T-helper 1 cell treated with Interleukin-12 subunit alpha and Interleukin-12 subunit beta and Interleukin-4 antibody, amounts not matched to agents 30 ng/mL and 1 ng/mL, for 36 hours (primary cell): ENCODE results near the gene NT5C3B. TPM values are rescaled to one million over a fixed set of nuclear protein-coding genes. Genes with fewer than 3 reads are reported as not detected.
"Not testable (repeated sequence)": the region's sequence is repeated elsewhere in the genome, so short reads cannot be mapped to it uniquely, and the experiment has no call there.

ENCODE experiments used
- intact Hi-C: fragments of 100-400 bp; cut with micrococcal nuclease; formaldehyde crosslinking; loops from one replicate; pipeline ENCODE4 v1.15.1; 2024
- total RNA-seq: library from RNA; stranded (reverse); gene quantifications from 2 replicates; pipeline ENCODE4 v1.2.3, GENCODE V29; 2022

Gene NT5C3B
- total RNA-seq, 1 donor from 2014 or later, result 24.9 TPM

DNA sequence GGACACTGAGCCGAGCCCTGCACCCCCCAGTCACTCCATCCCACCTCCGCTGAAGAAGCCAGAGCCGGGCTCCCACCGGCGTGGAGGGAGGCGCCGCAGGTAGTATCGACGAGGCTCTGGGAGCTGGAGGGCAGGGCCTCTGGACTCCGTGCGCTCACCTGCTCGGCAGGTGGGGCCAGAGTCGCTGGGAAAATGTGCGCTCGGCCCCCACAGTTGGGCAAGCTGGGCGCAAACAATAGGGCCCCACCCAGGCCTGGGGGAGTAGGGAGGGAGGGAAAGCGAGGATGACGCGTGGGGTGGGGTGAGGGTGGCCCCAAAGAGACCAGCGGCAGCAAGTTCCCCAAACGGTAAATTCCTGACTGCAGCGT is 50.2 kb downstream of the NT5C3B start:
- intact Hi-C loops, result loop anchor here (1.0 to 5.0 kb wide), 4 partner anchors 25 to 79 kb away; partner anchors contain the start of genes KLHL10, KLHL11, NT5C3B and P3H4

GRCh38 chr17:41785091-41785858 is 50.8 kb downstream of the NT5C3B start:
- intact Hi-C loops, result loop anchor here (5.0 kb wide), 1 partner anchor 52 kb away; the partner anchor contains the start of genes KLHL10 and NT5C3B

GRCh38 chr17:41784207-41784744 is 51.8 kb downstream of the NT5C3B start:
- intact Hi-C loops, result no loop called here

- intact Hi-C loops, result no loop called here
Measured at GRCh38 chr17:41782142-41782541, 53.9 kb downstream of the NT5C3B start.

DNA sequence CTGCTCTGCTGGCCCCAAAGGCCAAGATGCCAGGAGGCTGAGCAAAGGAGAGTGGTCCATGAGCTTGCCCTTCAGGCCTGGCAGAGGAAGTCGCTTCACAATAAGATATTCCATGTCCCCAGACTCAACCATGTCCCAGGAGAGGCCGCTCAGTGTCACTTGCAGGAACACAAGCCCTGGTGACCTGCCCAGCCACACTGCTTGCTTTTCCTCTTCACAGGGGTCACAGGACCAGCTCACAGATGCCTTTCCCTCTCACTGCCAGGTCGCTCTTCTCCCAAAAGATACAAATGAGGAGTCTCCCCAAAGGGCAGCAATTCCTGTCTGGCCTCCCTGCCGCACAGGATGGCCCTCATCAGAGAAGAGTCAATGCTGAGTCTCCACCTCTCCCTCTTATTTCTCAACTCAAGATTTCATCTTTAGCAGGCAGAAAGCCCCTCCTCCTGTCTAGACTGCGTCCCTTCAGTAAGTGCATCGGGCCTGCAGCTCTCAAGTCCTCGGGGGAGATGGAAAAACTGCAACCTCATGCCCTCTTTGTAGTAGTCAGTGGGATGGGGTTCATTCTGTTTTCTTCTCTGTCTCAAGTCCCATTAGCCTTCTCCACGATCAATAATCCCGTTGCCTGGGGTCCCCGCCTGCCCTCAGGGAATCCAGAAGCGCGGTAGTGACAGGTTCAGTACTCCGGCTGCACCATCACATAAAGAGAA is 54.5 kb downstream of the NT5C3B start:
- intact Hi-C loops, result no loop called here

DNA sequence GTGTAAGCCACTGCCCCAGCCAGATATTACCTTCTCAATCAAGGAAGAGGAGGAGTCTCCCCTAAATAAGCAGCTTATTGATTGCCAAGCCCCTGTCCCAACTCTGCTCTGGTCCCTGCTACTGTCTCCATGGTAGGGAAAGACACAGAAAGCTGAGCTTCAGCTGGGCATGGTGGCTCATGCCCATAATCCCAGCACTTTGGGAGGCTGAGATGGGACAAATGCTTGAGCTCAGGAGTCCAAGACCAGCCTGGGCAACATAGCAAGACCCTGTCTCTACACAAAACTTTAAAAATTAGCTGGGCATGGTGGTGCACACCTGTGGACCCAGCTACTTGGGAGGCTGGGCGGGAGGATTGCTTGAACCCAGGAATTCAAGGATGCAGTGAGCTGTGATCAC is 56.1 kb downstream of the NT5C3B start:
- intact Hi-C loops, result no loop called here

DNA sequence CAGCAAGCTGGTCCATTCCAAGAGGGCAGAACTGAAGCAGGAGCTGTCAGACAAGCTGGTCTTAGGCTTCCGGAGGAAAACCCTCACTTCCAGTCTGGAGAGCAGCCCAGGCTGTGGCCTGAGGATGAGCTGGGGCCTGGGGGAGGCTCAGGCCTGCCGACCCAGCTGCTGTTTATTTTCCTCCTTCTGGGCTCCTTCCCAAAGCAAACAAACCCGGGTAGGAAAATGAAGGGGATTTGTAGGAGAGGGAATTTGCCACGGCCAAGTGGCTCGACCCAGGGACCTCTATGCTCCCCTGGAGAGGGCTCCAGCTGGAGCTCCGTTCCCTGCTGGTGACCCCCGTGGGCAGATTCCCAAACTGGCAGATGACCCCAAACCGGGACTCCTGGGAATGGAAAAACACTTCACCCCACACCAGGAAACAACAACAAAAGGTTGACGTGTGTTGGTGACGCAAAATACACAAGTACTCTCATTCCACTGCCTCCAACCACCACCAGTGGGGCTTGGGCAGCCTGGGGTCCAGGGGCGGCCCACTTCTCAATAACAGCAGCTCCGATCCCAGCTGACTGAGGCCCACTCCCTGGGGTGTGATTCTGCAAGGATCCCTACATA is 58.4 kb downstream of the NT5C3B start:
- intact Hi-C loops, result no loop called here

DNA sequence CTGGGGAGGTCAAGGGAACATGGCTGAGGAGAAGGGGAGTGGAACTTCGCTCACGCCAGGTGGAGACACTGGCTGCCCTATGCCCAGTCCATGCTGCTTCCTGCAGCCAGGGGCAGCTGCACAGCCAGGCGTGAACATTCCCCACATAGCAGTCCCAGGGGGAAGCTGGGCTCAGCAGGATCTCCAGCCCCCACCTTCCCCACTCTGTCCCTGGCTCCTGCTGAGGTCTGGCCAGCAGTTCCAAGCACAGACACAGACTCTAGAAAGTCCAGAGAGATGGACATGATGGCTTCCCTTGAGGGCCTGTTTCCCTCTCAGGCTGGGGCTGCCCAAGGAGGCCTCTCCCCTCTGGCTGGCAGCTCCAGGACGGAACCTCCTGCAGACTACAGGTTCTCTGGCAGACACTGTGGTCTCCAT is 58.9 kb downstream of the NT5C3B start:
- intact Hi-C loops, result no loop called here

- intact Hi-C loops, result not testable (repeated sequence)
Measured at GRCh38 chr17:41776262-41776900, 59.7 kb downstream of the NT5C3B start.

DNA sequence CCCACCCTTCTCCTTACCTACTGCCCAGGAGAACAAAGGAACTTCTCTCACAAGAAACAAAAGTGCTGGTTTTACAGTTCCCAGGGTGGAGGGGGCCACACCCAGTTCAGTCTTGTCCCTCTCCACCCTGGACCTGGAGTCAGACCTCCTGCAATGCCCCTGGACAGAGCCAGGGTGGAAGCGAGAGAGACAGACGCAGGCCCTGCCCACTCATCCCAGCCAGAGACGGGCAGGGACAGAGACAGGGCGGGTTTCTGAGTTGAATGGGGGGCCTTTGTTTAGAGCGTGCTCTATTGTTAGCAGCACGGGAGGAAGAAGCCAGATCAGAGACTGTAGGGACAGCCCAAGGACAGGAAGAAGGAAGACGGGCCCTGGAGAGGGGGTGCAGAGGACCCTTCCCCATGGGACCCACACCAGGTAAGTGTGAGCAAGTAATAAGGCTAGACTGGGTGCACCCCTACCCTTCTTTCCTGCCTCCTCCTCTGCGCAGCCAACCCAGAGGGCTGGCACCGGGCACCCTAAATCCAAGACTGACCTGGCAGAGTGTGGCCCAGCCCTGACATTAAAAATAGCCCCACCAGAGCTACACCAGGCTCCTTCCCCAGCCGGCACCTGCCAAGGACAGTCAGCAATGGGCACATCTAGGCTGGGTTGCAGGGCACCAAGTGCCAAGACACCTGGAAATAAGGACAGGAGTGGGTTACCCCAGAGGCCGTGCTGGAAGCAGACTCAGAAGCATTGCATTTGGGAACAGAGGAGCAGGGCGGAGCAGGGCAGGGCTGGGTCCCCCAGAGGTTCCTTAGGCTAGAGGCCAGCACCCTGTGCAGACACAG is 60.4 kb downstream of the NT5C3B start:
- intact Hi-C loops, result no loop called here

Other genes starting within 250 kb of the NT5C3B start
- gene KRT14, start 249.3 kb downstream of the NT5C3B start, total RNA-seq, result not detected in 2 replicates
- gene KRT16, start 223.5 kb downstream of the NT5C3B start, total RNA-seq, result not detected in 2 replicates
- gene KRT17, start 211.7 kb downstream of the NT5C3B start, total RNA-seq, result 0.54 and 0.59 TPM in 2 replicates
- gene EIF1, start 147.3 kb downstream of the NT5C3B start, total RNA-seq, result 833 and 842 TPM in 2 replicates
- not detected in 2 replicates for gene GAST, start 123.9 kb downstream of the NT5C3B start, total RNA-seq
- 0.05 TPM in 2 replicates for gene HAP1, start 101.6 kb downstream of the NT5C3B start, total RNA-seq
- gene JUP, start 49.5 kb downstream of the NT5C3B start, total RNA-seq, result 0.10 and 0.20 TPM in 2 replicates
- gene P3H4, start 24.3 kb downstream of the NT5C3B start, total RNA-seq, result 3.4 TPM in 2 replicates
- gene FKBP10, start 23.2 kb downstream of the NT5C3B start, total RNA-seq, result 0.51 TPM in 1 of 2 replicates, not detected in the other
- gene KLHL10, start 1.6 kb upstream of the NT5C3B start, total RNA-seq, result not detected in 2 replicates
- gene KLHL11, start 29.2 kb upstream of the NT5C3B start, total RNA-seq, result 15.5 TPM in 2 replicates
- 159 and 165 TPM in 2 replicates for gene ACLY, start 82.7 kb upstream of the NT5C3B start, total RNA-seq
- gene ODAD4, start 94.4 kb upstream of the NT5C3B start, total RNA-seq, result 0.47 and 0.49 TPM in 2 replicates
- 98.4 and 99.3 TPM in 2 replicates for gene CNP, start 130.6 kb upstream of the NT5C3B start, total RNA-seq
- 103 and 119 TPM in 2 replicates for gene DNAJC7, start 181.2 kb upstream of the NT5C3B start, total RNA-seq
- 29.1 and 29.4 TPM in 2 replicates for gene NKIRAS2, start 183.9 kb upstream of the NT5C3B start, total RNA-seq
- gene C17orf113, start 214.4 kb upstream of the NT5C3B start, total RNA-seq, result 0.10 TPM in 2 replicates